Measurements from ENCODE around the gene RGPD8.
"Not testable (repeated sequence)": the region's sequence is repeated elsewhere in the genome, so short reads cannot be mapped to it uniquely, and the experiment has no call there.

RGPD8 gene

DNA sequence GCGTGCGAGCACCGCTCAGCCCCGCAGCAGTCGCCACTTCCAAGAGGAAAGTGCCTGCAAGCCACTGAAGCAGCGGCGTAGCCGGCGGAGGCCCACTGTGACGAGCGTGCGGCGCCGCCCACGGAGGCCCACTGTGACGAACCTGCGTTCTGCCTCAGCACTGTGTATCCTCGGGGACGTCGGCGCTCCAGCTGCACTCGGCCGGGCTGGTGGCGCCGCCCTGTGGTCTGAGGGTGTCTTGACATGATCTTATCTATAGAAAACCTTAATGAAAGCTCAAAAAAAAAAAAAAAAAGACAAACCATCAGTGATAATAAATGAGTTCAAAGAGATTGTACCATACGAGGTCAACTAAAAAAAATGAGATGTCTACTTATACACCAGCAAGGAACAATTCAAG lies at the start of gene RGPD8:
Gene RGPD8 (minus strand): TSS at position 166 of the 400 bp plus-strand sequence. CDS start 192 bp downstream, outside the sequence.
- DNase-seq = peak; percentile 94

DNA sequence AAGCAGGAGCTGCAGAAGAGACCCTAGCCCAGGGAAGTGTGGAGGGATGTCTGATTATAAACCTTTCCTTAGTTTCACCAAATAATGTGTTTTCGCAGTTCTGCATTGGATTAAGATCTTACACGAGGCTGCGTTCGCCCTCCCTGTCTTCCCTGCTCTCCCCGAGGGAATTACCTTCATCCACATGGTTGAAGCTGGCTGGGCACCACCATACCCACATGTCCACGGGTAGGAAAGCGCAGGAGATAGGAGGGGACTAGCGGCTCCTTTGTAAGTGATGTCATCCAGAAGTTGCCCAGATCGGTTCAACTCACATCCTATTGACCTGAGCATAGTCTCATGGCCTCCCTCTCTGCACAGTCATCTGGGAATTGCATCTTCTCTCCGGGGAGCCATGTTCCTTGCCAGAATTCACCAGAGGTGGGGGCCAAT lies 49.6 kb upstream of the RGPD8 start:
- DNase-seq = peak; percentile 7

DNA sequence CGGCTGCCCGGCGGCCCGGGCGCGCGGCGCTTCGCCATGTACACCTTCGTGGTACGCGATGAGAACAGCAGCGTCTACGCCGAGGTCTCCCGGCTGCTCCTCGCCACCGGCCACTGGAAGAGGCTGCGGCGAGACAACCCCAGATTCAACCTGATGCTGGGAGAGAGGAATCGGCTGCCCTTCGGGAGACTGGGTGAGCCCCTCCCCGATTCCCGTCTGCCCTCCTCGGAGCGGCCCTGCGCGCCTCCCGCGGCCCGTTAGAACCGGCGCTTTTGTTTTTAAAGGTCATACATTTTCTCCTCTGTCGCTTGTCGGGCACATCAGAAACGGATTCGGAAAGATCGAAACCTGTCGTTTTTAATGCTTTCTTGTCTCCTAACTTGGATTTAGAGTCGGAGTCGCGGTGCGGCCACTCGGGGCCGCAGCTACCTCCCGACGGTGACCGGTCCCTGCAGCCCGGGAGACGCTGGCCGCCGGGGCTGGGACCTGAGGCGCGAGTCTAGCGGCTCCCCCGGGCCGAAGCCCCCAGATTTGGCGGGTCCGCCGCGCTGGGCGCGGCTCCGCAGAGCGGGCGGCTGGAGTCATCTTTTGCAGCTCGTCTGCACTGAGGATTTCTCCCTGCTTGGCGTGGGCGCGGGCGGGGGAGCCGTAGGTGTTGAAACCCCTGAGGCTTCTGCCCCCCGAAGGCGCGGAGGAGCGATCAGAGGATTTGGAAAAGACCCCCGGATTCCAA lies 49.0 kb upstream of the RGPD8 start:
- DNase-seq = peak; percentile 46

DNA sequence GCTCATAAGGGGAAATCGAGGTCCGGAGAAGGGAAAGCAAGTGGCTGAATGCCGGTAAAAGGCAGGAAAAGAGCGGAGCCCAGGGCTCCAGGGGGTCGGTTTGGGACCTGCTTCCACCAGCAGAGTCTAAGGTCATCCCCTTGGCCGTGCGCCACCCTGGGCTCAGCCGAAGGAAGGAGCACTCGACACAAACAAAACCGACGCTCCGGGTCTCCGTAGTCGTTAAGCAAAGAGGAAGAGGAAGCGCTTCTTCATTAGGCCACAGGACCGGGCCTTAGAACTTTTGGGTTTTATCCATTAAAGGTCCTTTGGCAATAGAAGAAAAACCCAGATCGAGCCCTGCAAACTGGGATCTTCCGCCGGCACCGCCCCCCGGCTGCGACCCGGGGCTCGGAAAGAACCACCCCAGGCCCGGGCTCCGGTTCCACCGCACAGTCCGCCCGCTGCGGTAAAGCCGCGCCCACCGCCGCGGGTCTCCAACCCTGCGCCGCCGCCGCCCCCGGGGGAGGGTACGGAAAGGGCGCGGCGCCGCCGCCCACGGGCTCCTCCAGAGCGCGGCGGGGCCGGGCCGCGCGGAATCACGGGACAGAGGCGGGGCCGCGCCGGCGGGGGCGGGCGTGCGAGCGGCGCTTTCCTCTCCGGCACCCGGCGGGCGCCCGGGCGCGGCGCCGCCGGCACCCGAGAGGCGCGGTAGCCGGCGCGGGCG lies 48.2 kb upstream of the RGPD8 start, which contains the start of gene TTL:
Gene TTL (plus strand): TSS at position 629 of the 706 bp plus-strand sequence. CDS start 189 bp downstream, outside the sequence.
- peak; percentile 87 for DNase-seq

DNA sequence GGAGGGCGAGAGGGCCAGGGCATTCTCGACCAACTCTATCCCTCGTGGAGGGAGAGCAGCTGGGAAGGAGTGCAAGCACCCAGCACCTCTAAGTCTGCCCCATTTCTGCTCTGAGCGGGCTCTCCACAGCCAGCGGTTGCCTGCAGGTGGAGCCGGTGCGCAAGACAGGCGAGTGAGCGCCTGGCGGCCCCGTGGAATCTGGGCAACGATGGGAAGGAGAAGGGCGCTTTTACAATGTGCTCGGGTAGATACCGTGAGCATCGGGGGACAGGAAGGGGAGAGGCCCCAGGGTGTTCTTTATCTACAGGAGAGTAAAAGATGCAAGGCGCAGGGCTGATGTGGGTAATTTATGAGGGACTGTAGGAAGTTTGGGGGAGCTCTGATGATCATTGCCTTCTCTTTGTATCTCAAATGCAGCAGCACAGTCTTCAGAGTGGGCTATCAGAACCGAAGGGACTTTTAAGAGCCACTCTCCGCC lies 47.6 kb upstream of the RGPD8 start:
- peak; percentile 85 for DNase-seq

DNA sequence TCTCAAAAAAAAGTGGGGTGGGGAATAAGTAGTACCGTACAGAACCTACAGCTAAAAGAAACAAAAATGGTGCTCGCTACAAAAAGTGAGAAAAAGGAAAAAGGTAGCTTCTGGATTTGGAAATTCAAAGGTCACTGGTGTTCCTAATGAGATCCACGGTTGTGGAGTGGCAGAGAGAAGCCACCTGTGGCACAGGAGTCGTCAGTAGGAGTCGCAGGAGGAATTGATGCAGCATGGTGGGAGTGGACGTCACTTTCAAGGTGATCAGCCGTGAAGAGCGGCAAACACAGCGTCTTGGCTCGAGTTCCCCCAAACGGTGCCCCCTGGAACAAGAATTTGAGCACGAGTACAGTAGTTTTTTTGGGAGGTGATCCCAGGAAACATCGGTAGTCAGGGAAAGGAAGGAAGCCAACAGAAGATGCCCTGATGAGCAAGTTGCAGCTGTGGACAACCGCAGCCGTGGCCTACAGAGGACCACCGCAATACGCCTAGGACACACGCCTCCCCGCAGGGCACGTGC lies 47.1 kb upstream of the RGPD8 start:
- DNase-seq = peak; percentile 43

DNA sequence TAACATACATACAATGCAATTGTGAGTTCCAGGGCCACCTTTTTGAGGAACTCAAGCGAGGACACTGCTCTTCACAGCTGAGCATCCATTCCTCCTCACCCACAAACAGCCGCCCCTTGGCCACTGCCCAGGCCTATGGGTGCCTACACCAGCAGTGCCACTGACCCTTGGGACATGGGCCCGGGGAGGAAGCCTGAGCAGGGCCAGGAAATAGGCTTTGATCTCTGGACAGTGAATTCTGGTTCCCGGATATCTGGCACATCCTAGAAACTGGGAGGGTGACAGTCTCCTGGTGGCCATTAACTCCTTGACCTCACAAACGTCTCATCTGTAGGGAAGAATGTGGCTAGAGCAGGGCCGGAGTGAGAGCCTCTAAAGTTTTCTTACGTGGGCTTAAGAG lies 43.0 kb upstream of the RGPD8 start:
- DNase-seq = no peak

DNA sequence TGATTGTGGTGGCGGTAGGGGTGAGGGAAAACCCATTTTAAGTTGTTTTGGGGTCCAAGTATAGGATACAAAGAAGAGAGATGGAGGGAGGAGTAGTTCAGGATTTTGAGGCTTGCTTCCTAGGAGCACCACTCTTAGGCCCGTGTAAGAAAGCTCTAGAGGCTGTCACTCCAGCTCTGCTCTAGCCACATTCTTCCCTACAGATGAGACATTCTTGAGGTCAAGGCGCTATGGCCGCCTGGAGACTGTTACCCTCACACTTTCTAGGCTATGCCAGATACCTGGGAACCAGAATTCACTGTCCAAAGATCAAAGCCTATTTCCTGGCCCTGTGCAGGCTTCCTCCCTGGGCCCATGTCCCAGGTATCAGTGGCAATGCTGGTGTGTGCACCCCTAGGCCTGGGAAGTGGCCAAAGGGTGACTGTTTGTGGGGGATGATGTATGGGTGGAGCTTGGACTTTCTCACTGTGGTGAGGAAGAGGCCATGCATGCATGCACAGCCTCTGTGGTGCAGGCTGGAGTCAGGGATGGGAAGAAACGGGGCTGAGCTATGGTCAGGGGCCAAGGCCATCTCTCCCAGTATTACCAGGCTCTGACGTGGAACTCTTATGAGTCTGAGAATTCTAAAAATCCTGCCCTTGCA lies 41.5 kb upstream of the RGPD8 start:
- DNase-seq = no peak

DNA sequence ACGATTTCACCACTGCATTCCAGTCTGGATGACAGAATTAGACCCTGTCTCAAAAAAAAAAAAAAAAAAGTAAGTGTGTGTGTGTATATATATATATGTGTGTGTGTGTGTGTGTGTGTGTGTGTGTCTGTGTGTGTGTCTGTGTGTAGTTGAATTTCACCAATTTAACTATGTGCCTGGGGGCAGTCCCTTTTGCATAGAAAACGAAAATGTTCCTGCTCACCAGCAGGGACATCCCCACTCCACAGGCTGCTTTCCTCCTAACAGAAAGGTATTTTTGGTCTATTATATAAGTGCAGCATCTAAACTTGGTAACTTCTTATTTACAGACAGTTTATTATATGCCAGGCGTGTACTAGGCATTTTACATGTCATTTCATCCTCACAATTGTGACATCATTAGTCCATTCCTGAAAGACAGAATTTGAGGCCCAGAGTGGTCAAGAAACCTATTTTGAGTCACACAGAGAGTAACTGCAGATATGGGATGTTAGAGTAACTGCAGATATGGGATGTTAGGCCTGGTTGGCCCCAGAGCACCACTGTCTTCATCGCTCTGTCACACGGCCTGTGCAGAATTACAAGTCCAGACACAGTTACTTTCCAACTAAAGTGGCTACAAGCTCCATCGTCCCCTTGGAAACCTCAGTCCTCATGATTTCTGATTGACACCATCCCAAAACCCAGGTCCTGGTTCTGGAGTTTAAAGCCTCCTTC lies 39.3 kb upstream of the RGPD8 start:
- no peak for DNase-seq

DNA sequence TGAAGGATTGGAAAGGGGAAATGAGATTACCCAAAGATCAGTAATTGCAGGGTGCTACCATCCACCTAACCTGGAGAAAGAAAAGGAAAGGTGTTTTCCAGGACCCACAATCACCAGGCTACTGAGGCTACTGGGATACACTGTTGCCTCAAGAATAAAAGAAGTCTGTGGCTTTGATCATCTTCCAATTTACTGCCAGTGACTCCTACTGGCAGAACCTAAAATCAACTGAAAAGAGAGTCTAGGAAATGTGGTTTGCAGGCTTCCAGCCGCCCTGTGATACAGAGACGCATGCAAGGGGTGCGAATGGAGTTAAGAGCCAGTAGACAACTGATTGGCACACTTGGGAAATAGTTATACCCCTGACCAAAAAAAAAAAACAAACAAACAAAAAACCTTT lies 31.9 kb upstream of the RGPD8 start:
- DNase-seq = no peak

DNA sequence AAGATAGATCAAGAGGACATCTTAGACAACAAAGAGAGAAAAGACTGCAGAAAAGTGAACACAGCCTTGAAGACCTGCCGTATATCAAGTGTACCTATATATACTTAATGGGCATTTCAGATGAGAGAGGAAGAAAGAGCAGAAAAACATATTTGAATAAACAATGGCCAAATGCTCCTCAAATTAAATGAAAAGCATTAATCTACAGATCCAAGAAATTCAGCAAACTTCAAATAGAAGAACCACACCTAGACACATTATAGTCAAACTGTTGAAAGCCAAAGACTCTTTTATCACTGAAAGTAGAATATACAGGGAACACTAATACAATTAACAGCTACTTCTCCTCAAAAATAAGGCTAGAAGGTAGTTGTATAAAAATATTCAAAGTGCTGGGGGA lies 29.8 kb upstream of the RGPD8 start:
- no peak for DNase-seq

DNA sequence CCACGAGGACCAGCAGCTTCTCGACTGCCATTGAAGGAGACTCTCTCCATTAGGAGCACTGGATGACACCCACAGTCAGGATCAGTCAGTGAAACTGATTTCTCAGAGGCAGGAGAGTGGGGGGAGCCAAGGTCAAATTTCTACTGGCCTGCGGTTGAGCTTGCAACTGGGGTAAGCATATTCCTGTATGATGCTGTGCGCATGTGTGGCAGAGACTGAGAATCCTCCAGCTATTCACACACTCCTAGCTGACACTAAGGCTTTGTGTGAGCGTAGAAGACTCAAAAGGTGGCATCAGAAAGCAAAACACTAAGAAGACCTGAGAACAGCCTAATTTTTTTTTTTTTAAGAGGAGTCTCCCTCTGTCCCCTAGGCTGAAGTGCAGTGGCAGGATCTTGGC lies 28.7 kb upstream of the RGPD8 start:
- no peak for DNase-seq

DNA sequence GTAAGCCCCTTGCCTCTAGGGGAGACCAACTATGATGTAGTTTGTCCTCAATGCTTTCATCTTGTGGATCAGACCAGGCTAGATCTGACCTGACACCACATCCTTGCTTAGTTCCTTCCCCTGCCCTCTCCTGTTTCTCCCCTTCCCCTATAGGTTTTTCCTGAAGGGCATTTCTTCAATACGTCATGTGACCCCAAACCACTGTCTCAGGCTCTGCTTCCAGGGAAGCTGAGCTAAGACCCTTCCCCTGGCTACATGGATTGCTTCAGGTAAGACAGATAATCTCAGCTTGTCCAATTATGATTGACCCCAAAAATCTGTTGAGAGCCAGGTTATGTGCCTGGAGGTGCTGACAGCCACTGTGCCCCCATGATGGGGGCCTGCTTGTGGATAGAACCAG lies 25.9 kb upstream of the RGPD8 start:
- DNase-seq = no peak

DNA sequence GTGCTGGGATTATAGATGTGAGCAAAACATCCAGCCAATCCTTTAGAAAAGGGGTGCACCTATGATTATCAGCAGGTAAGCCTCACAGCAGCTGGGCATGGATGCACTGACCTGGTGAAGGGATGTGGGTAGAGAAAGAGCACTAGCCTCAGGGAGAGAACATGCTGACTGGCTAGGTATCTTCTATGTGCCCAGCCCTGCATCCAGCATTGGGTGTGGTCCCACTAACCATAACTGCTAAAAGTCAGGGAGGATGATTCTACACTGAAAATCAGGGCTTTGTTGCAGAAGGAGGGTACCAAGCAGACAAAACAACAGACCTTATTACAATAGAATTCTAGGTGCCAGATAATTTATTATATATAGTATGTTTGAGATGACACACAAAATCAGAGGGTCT lies 21.1 kb upstream of the RGPD8 start:
- no peak for DNase-seq

DNA sequence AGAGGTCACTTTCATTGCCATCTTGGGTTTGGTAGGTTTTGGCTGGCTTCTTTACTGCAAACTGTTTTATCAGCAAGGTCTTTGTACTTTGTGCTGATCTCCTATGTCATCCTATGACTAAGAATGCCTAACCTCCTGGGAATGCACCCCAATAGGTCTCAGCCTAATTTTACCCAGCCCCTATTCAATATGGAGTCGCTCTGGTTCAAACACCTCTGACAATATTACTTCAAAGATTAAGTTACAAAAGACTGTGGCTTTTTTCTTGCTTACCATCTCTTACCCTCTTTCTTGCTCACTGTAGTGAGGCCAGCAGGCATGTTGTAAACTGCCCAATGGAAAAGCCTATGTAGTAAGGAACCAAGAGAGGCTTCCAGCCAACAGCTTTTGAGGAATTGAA lies 17.9 kb upstream of the RGPD8 start:
- no peak for DNase-seq

DNA sequence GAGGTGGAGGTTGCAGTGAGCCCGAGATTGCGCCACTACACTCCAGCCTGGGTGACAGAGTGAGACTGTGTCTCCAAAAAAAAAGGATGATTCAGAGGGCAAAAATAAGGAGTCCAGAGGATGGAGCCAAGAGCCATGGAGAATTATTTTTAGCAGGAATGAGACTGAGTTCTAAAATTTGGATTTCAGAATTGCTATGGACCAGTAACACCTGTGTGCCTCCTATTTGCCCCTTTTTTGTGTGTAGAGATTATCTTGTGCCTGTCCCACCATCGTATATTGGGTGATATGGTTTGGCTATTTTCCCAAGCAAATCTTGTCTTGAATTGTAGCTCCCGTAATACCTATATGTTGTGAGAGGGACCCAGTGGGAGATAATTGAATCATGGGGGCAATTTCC lies 16.4 kb upstream of the RGPD8 start:
- DNase-seq = no peak

DNA sequence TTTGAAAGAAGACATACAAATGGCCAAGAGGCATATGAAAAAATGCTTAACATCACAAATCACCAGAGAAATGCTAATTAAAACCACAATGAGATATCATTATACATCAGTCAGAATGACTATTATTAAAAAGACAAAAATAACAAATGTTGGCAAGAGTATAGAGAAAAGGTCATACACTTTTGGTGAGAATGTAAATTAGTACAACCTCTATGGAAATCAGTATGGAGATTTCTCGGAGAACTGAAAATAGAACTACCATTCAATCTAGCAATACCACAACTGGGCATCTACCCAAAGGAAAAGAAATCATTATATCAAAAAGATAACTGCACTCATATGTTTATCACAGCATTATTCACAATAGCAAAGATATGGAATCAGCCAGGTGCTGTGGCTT lies 10.8 kb upstream of the RGPD8 start:
- not testable (repeated sequence) for DNase-seq

DNA sequence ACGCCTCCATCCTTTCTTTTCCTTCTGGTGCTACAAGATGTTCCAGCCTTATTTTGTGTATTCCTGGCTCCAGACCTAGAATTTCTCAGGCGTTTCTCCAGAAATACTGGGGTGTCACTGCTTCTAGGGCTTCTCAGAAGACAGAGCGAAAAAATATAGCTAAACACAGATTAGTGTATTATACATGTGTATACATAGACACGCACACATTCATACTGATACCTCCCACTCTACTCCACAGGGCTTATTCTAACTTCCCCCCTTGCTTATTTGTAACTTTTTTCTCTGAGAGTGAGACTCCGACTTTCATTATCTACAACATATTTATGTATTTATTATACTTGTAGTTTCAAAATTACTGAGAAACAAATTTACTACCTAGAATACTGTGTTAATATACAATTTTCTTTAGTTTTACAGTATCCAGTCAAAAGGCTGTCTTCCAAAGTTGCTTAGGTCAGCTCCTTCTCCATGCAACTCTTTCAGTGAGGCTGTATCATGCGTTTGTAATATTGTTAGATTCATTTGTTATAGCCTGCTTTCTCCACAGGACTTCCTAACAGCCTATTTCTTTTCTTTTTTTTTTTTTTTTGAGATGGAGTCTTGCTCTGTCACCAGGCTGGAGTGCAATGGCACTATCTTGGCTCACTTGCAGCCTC lies 5.3 kb upstream of the RGPD8 start:
- DNase-seq = not testable (repeated sequence)

DNA sequence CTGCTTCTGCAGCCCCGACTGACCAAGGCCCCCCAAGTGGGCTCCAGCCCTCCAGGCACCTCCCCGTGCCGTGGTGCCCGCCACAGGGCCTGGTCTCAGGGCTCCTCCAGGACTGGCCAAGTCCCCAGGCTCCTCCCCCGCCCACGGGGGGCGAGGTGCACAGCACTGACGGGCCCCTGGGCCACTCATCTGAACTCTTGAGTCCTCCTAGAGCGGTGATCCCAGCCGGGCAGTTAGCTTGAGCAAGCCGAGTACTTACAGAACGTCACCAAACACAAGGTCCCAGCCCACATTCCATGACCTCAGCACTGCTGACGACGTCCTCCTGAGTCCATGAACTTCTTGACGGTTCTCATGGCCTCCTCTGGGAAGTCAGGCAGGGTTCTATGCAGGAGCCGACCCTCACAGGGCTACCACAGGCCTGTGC lies 4.0 kb upstream of the RGPD8 start:
- DNase-seq = not testable (repeated sequence)

DNA sequence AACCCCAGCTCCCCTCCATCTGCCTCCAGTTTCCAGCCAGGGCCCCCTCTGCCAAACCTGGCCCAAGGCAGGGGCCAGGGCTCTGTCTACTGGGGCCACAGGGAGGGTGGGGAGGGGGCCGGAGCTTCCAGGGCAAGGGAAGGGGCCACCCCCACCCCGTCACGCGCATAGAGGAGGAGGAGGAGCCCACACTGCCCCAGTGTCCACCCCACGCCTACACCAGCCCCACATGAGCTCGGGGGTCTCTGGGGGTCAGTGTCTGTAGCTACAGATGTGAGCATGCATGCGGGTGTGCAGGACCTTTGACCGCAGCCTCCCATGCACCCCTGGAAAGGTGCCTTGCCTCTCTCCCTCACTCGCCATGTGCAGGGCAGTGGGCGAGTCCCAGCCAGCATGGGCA lies 3.5 kb upstream of the RGPD8 start:
- DNase-seq = not testable (repeated sequence)

DNA sequence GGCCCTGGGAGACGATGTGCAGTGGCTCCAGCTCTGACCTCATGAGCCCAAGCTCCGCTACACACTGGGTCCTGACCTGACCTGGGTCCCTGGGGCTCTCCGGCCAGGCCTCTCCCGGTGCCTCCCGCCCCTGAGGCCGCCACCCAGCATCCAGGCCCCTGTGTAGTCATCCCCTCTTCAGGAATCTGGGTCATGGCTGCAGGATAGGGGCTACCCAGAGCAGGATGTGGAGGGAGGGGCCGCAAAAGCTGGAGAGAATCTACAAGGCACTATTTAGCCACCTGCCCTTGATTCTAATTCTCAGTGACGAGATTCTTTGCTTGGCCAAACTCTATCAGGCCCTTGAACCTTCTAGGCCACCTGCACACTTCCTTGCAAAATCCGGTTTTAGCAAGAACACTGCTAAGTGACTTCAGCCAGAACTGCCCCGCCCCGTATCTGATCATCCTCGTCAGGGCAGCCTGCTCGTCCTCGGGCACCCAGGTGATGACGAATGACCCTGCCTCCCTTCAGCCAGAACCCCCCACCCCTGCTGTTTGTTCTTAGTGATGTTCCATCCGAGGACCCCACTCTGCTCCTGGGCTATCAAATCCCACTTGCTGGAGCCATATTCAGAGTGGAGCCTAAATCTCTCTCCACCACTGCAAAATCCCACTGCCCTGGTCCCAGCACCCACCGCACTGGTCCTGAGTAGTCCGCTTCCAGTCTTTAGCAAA lies 2.4 kb upstream of the RGPD8 start:
- DNase-seq = not testable (repeated sequence)
